Naive B cell (primary cell): Measurements from ENCODE around the gene GATM. TPM values are rescaled to one million over a fixed set of nuclear protein-coding genes. Genes with fewer than 3 reads are reported as not detected.

Source experiments
- ATAC-seq, 2 donors: fragments of 150-1000 bp; cut with Tn5 transposase; 2 replicates each; pipeline ENCODE4 v1.10.0; 2021; ENCODE audit warnings: low read depth in 2 of 2, mild to moderate bottlenecking in 2 of 2, moderate library complexity in 2 of 2
- DNase-seq: peaks from one replicate; pipeline ENCODE4 v3.0.0; 2022
- H3K27ac Mint-ChIP-seq, 6 donors: one replicate each; pipeline ENCODE4 v1.8.0; 2020 to 2022; ENCODE audit warnings: mild to moderate bottlenecking in 6 of 6, mixed read lengths in 6 of 6, moderate library complexity in 5 of 6, inconsistent platforms in 2 of 6
- H3K27me3 Mint-ChIP-seq, 3 donors: one replicate each; pipeline ENCODE4 v1.8.0; 2021 to 2022; ENCODE audit warnings: mixed read lengths in 3 of 3, mild to moderate bottlenecking in 1 of 3
- H3K36me3 Mint-ChIP-seq, 2 donors: one replicate each; pipeline ENCODE4 v1.8.0; 2020 to 2022; ENCODE audit warnings: mixed read lengths in 2 of 2, inconsistent platforms in 1 of 2, mild to moderate bottlenecking in 1 of 2
- H3K4me1 Mint-ChIP-seq, 3 donors: one replicate each; pipeline ENCODE4 v1.8.0; 2020 to 2022; ENCODE audit warnings: mixed read lengths in 3 of 3, inconsistent platforms in 1 of 3, mild to moderate bottlenecking in 1 of 3, moderate library complexity in 1 of 3
- H3K4me3 Mint-ChIP-seq, 8 donors: one replicate each; pipeline ENCODE4 v1.8.0; 2020 to 2022; ENCODE audit warnings: mild to moderate bottlenecking in 8 of 8, mixed read lengths in 8 of 8, moderate library complexity in 8 of 8, inconsistent platforms in 2 of 8
- H3K9me3 Mint-ChIP-seq, 7 donors: one replicate each; pipeline ENCODE4 v1.8.0; 2020 to 2022; ENCODE audit warnings: mixed read lengths in 7 of 7, mild to moderate bottlenecking in 5 of 7, inconsistent platforms in 2 of 7, moderate library complexity in 1 of 7
- polyA plus RNA-seq, 6 donors: library from polyadenylated mRNA; unstranded; fragments of 300-500 nt; fragmentation: Illumina TruSeq; gene quantifications; one replicate each; pipeline ENCODE4 v1.2.3, GENCODE V29; 2021; ENCODE audit warnings: low read depth in 6 of 6

The GATM gene
- polyA plus RNA-seq, 6 donors from 2014 or later, result 1.9 to 26.7 (median 12.0) TPM

DNA sequence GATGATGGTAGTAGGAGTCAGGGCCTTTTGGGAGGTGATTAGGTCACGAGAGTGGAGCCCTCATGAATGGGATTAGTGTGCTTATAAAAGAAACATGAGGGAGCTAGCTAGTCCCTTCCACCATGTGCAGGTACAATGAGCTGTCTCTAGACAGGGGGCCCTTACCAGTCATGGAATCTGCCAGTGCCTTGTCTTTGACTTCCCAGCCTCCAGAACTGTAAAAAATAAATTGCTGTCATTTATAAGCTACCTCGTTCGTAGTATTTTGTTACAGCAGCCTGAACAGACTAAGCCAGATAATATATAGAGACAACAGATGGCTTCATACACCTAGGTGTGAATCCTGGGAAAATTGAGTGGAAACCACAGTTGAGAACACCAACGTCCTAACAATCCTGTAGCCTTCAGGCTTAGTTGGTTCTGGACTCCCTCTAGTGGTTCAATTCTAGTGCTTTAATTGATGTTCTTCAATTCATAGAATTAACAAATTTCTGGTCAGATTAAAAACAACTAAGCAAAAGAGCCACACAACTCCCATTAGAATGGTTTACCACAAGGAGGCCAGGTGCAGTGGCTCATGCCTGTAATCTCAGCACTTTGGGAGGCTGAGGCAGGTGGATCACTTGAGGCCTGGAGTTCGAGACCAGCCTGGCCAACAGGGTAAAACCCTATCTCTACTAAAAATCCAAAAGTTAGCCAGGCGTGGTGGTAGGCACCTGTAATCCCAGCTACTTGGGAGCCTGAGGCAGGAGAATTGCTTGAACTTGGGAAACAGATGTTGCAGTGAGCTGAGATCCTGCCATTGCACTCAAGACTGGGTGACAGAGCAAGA, 21.3 kb upstream of the GATM start:
- peaks cover 13 to 26% (median 18%) of the 10 kb centered on the region in 3 donors for H3K4me1 Mint-ChIP-seq
- no peaks in the 10 kb centered on the region for H3K9me3 Mint-ChIP-seq
- peak overlapping the region in 3 of 8 donors; percentile 34 to 99 (median 40) for H3K4me3 Mint-ChIP-seq
- peaks cover 4 to 18% (median 12%) of the 10 kb centered on the region in 3 donors for H3K27me3 Mint-ChIP-seq
- H3K27ac Mint-ChIP-seq, result peak overlapping the region in 4 of 6 donors; percentile 30 to 68 (median 52)
- DNase-seq, result peak; percentile 51
- H3K36me3 Mint-ChIP-seq, result peaks cover 0 to 4% of the 10 kb centered on the region in 2 donors
- ATAC-seq, result no peak

DNA sequence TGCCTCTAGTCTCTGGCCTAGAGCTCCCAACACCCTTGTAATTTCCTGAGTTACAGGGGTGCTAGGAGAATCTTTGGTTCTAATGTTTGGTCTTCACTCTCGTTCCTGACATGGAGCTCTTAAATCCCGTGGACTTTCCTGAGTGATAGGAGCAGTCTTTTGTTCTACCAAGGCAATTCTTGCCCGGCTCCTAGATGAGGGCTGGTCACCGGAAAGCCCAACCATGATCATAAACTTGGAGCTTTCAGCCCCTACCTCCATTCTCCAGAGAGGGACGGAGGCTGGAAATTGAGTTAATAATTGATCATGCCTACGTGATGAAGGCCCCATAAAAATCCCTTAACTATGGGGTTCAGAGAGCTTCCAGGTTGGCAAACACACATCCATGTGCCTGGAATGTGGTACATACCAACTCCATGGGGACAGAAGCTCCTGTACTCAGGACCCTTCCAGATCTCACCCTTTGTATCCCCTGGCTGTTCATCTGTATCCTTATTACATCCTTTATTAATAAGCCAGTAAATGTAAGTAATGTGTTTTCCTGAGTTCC, 18.8 kb upstream of the GATM start:
- DNase-seq (no peak), ATAC-seq (no peak)
- peak overlapping the region in 4 of 6 donors; percentile 12 to 72 (median 53) for H3K27ac Mint-ChIP-seq
- H3K9me3 Mint-ChIP-seq, result no peaks in the 10 kb centered on the region
- H3K36me3 Mint-ChIP-seq, result peaks cover 0 to 4% of the 10 kb centered on the region in 2 donors
- H3K4me1 Mint-ChIP-seq, result peaks cover 11 to 25% (median 17%) of the 10 kb centered on the region in 3 donors
- no peak overlapping the region for H3K4me3 Mint-ChIP-seq
- H3K27me3 Mint-ChIP-seq, result peaks cover 4 to 18% (median 12%) of the 10 kb centered on the region in 3 donors

DNA sequence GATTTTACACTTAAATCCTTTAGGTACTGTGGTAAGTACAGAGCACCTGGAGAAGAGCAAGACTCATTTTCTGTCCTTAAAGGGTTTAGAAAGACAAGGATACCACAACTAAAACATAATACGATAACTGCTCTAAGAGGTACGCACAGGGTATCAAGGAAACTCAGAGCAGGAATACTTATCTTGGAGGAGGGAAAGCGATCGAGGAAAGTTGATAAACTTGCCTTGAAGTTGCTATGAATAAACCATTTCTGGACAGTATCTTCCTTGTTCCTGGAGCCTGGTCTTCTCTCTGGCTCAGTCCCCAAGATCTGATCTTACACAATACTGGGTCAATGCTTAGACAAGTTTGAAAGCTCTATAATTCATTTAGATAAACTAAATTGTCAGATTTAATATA, 17.6 kb upstream of the GATM start:
- H3K9me3 Mint-ChIP-seq, result no peaks in the 10 kb centered on the region
- peaks cover 0 to 4% of the 10 kb centered on the region in 2 donors for H3K36me3 Mint-ChIP-seq
- peaks cover 11 to 26% (median 12%) of the 10 kb centered on the region in 3 donors for H3K4me1 Mint-ChIP-seq
- ATAC-seq, result no peak
- H3K4me3 Mint-ChIP-seq, result no peak overlapping the region
- peaks cover 4 to 18% (median 12%) of the 10 kb centered on the region in 3 donors for H3K27me3 Mint-ChIP-seq
- peak overlapping the region in 2 of 6 donors; percentile 1 to 52 for H3K27ac Mint-ChIP-seq
- DNase-seq, result no peak

DNA sequence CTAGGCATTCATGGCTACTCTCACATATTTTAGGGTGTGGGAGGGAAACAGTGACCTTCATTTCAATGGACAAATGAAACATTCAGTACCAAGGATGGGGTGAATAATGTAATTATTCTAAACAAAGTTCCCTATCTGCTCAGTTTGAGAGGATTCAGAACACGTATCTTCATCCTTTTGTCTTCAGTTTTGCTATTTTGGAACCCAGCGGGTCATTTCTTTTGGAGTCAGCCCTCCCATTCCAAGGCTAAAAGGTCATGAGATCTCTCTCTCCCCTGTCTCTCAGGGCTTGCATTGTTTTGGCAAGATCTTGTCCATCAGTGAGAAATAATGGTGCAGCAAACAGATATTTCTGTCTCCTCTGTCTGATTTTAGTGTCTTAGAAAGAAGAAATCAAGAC, 16.3 kb upstream of the GATM start:
- no peak for DNase-seq
- peaks cover 9 to 27% (median 12%) of the 10 kb centered on the region in 3 donors for H3K4me1 Mint-ChIP-seq
- no peak for ATAC-seq
- H3K9me3 Mint-ChIP-seq, result no peaks in the 10 kb centered on the region
- H3K27me3 Mint-ChIP-seq, result peaks cover 4 to 18% (median 12%) of the 10 kb centered on the region in 3 donors
- H3K36me3 Mint-ChIP-seq, result peaks cover 0 to 4% of the 10 kb centered on the region in 2 donors
- H3K4me3 Mint-ChIP-seq, result no peak overlapping the region
- H3K27ac Mint-ChIP-seq, result no peak overlapping the region

DNA sequence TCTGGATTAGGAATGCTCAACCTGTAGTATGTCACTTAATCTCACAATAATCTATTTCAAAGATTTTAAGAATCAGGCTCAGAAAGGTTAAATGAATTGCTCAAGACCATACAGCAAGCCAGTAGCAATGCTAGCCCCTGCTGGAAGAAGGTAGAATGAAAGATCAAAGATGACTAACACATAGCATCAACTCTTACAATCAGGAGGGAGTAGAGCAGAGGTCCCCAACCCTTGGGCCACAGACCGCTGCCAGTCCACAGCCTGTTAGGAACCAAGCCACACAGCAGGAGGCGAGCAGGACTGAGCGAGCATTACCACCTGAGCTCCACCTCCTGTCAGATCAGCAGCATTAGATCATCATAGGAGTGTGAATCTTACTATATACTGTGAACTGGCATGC, 15.5 kb upstream of the GATM start:
- DNase-seq, result no peak
- Mint-ChIP-seq H3K36me3 (peaks cover 0 to 4% of the 10 kb centered on the region in 2 donors), H3K4me3 (no peak overlapping the region), H3K4me1 (peaks cover 6 to 21% (median 12%) of the 10 kb centered on the region in 3 donors), H3K9me3 (no peaks in the 10 kb centered on the region), H3K27me3 (peaks cover 4 to 18% (median 12%) of the 10 kb centered on the region in 3 donors), H3K27ac (peak overlapping the region in 2 of 6 donors; percentile 64 to 96)
- ATAC-seq, result no peak

DNA sequence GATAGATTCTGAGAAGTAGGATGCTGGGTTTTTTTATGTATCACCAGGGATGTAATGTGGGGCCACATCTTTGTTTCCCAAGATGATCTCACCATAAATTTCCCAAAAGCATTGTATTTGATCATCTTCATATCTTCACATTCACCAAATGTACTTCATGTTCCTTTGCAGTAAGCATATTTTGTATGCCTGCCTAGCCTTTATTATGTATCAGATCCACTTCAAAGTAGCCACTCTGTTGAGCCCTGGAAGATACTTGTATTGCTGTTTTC, 14.2 kb upstream of the GATM start:
- peak overlapping the region; percentile 8 to 72 (median 45) for H3K4me3 Mint-ChIP-seq
- H3K4me1 Mint-ChIP-seq, result peaks cover 6 to 21% (median 12%) of the 10 kb centered on the region in 3 donors
- DNase-seq, result no peak
- H3K27me3 Mint-ChIP-seq, result peaks cover 8 to 18% (median 16%) of the 10 kb centered on the region in 3 donors
- ATAC-seq, result no peak
- peaks cover 0 to 4% of the 10 kb centered on the region in 2 donors for H3K36me3 Mint-ChIP-seq
- H3K9me3 Mint-ChIP-seq, result no peaks in the 10 kb centered on the region
- H3K27ac Mint-ChIP-seq, result peak overlapping the region; percentile 88 to 99 (median 96)

DNA sequence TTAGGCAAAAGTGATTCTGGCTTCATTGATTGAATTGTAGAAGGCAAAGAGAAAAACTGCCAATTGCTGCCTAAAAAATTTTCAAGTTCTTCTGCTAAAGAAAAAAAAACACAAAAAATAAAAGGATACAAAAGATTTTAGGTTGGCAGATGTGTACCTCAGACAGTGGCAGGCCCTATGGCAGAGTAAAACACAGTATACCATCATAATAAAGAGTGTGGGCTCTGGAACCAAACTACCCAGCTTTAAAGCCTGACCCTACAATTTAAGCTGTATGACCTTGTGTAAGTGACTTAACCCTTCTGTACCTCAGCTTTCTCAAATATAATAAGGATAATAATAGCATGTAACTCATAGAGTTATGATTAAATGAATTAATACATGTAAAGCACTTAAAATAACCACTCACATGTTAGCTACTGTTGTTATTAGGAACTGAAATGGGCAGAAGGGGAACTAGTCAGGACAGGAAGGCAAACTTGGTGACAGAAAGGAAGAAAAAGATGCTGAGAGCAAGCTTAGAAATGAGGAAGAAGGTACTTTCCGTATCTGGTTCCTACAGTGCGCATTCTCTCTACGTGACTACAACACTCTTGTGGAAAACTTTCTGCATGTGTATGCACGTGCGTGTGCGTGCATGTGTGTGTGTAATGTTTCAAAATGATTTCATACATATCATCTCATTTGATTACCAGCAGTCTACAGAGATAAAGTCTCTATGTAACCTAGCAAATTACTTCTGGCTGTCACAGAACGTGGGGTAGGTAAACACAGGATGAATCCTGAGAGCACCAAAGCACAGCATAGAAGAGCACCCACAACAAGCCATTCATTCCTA, 13.6 kb upstream of the GATM start:
- H3K27ac Mint-ChIP-seq, result peak overlapping the region; percentile 88 to 99 (median 96)

DNA sequence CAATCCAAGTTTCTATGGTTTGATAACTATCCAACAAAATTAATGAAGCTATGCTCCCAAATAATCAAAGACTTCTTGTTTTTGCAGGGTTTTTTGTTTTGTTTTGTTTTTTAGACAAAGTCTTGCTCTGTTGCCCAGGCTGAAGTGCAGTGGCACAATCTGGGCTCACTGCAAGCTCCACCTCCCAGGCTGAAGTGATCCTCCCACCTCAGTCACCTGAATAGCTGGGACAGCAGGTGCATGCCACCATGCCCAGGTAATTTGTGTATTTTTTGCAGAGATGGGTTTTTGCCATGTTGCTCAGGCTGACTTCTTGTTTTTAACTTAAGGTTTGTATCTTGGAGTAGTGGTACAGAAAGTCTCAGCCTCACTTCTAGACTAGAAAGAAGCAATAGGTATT, 11.0 kb upstream of the GATM start:
- Mint-ChIP-seq H3K9me3 (no peaks in the 10 kb centered on the region), H3K27ac (peak overlapping the region in 3 of 6 donors; percentile 12 to 62 (median 47)), H3K4me1 (peaks cover 6 to 21% (median 12%) of the 10 kb centered on the region in 3 donors), H3K36me3 (no peaks in the 10 kb centered on the region), H3K27me3 (peaks cover 0 to 24% (median 11%) of the 10 kb centered on the region in 3 donors), H3K4me3 (no peak overlapping the region)
- DNase-seq (no peak), ATAC-seq (no peak)

More for the DNA sequence above, 13.6 kb upstream of the GATM start:
- Mint-ChIP-seq H3K36me3 (peaks cover 0 to 3% of the 10 kb centered on the region in 2 donors), H3K27me3 (peaks cover 8 to 24% (median 10%) of the 10 kb centered on the region in 3 donors), H3K4me1 (peaks cover 6 to 21% (median 12%) of the 10 kb centered on the region in 3 donors), H3K4me3 (peak overlapping the region; percentile 8 to 72 (median 45)), H3K9me3 (no peaks in the 10 kb centered on the region)
- DNase-seq, result peak; percentile 81
- ATAC-seq, result peak; percentile 94 to 96

DNA sequence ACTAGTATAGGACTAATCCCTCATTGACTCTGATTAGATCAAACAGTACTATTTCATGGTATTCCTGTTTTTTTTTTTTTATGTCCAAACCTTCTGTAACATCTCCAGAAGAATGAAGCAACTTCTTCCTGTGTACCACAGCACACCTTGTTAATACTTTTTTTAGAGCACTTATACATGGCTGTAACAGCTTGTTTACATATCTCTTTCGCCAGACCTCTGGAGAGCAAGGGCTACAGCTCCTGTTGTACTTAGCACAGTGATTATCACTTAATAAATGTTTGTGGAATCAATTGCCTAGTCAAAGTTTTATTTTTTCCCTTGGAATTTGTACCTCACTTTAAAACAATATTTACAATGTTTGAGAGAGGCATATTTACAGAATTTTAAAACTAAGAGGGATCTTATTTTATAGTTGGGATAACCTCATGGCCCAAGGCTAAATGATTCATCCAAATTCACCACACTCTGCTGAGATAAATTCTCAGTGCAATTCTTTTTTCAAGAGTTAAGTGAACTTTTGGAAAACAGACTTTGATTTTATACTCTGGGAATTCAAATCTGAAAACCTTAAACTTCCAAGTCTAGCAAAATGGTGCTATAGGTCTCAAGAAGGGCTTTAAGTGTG, 9.2 kb upstream of the GATM start:
- no peaks in the 10 kb centered on the region for H3K9me3 Mint-ChIP-seq
- no peak overlapping the region for H3K27ac Mint-ChIP-seq
- H3K4me3 Mint-ChIP-seq, result no peak overlapping the region
- no peaks in the 10 kb centered on the region for H3K36me3 Mint-ChIP-seq
- H3K27me3 Mint-ChIP-seq, result peaks cover 0 to 24% (median 11%) of the 10 kb centered on the region in 3 donors
- H3K4me1 Mint-ChIP-seq, result peaks cover 4 to 19% (median 10%) of the 10 kb centered on the region in 3 donors
- no peak for DNase-seq
- ATAC-seq, result no peak

DNA sequence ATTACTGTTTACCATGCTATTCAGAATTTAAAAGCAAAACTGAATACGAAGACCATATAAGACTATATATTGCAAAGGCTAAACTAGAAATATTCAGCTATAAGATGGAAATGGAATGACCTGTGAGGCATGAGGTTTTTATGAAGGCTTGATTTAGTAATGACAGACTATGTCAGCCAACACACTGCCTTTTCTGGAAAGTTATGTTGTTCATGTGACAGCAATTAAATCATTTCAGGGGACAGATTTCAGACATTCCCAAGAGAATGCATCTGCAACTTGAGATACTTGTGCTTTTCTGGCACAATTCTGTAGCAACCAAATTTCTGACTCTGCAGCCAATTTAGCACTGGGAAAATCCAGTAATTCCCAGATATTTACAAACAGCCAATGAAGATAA, 8.6 kb upstream of the GATM start:
- H3K36me3 Mint-ChIP-seq, result no peaks in the 10 kb centered on the region
- H3K9me3 Mint-ChIP-seq, result no peaks in the 10 kb centered on the region
- DNase-seq, result no peak
- H3K4me1 Mint-ChIP-seq, result peaks cover 0 to 14% (median 5%) of the 10 kb centered on the region in 3 donors
- no peak overlapping the region for H3K27ac Mint-ChIP-seq
- H3K27me3 Mint-ChIP-seq, result peaks cover 0 to 28% (median 11%) of the 10 kb centered on the region in 3 donors
- no peak for ATAC-seq
- no peak overlapping the region for H3K4me3 Mint-ChIP-seq

DNA sequence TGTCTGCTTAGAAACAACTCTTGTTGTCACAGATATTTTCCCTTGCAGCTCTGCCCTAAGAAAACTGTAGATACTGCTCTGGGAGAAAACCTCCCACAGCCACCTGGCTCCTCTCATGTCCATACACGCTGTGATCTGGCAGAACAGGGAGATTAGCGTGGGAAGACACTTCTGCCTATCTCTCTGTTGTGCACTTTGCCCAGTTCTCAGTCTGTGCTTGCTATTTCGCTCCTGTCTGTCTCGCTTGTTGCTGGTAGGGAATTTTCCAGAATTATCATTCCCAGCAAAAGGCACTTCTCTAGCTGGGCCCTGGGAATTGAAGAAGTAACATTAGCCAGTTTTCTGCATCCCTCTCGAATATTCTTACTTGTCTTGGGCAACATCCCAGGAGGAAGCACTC, 8.1 kb upstream of the GATM start:
- H3K36me3 Mint-ChIP-seq, result no peaks in the 10 kb centered on the region
- H3K27ac Mint-ChIP-seq, result peak overlapping the region in 1 of 6 donors; percentile 38
- ATAC-seq, result no peak
- DNase-seq, result no peak
- H3K27me3 Mint-ChIP-seq, result peaks cover 0 to 34% (median 11%) of the 10 kb centered on the region in 3 donors
- no peaks in the 10 kb centered on the region for H3K9me3 Mint-ChIP-seq
- H3K4me3 Mint-ChIP-seq, result no peak overlapping the region
- peaks cover 0 to 8% (median under 1%) of the 10 kb centered on the region in 3 donors for H3K4me1 Mint-ChIP-seq

DNA sequence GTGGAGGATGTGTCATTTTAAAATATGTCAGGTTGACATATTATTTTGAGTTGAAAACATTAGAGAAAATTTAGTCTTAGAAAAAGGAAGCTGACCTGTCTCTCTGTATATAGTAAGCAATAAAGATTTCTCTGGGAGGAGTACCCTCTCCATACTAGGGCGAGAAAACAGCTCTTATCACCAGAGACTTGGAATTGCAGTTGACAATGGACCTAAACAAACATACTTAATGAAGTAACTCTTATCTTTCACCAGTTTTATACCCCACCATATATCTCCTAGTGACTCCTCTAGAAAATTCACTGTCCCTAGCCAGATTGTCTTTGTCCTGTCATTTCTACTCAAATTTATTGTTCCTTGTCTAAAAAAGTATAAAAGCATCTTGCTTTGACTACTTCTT, 7.2 kb upstream of the GATM start:
- ATAC-seq (no peak), DNase-seq (no peak)
- H3K4me1 Mint-ChIP-seq, result no peaks in the 10 kb centered on the region
- H3K27ac Mint-ChIP-seq, result peak overlapping the region in 1 of 6 donors; percentile 34
- H3K4me3 Mint-ChIP-seq, result no peak overlapping the region
- H3K36me3 Mint-ChIP-seq, result no peaks in the 10 kb centered on the region
- H3K27me3 Mint-ChIP-seq, result peaks cover 6 to 35% (median 11%) of the 10 kb centered on the region in 3 donors
- no peaks in the 10 kb centered on the region for H3K9me3 Mint-ChIP-seq

DNA sequence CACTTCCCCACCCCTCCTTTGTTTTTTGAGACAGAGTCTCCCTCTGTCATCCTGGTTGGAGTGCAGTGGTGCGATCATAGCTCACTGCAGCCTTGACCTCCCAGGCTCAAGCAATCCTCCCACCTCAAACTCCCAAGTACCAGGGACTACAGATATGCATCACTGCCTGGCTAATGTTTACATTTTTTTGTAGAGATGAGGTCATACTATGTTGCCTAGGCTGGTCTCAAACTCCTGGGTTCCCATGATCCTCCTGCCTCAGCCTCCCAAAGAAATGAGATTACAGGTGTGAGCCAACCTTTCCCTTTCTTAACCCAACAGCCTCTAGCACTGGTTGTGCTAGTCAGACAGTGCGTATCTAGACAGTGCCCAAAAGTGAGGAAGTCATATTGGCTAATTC, 6.4 kb upstream of the GATM start:
- ATAC-seq (no peak), DNase-seq (no peak)
- Mint-ChIP-seq H3K9me3 (no peaks in the 10 kb centered on the region), H3K27me3 (peaks cover 11 to 35% (median 11%) of the 10 kb centered on the region in 3 donors), H3K36me3 (no peaks in the 10 kb centered on the region), H3K4me3 (no peak overlapping the region), H3K27ac (no peak overlapping the region), H3K4me1 (no peaks in the 10 kb centered on the region)
